NCI-H2029 (cell line): ENCODE data around the gene TMEM62.
"Not testable (repeated sequence)": the region's sequence is repeated elsewhere in the genome, so short reads cannot be mapped to it uniquely, and the experiment has no call there.

Experiments
- DNase-seq: peaks from one replicate; lab custom pipeline; 2025; lab: John Stamatoyannopoulos, UW

The TMEM62 gene

GRCh38 chr15:43183270-43183669 lies 49.9 kb downstream of the TMEM62 start:
- DNase-seq: no peak

- no peak for DNase-seq
Measured at GRCh38 chr15:43184407-43185124, 51.2 kb downstream of the TMEM62 start.

GRCh38 chr15:43185157-43186002 lies 52.0 kb downstream of the TMEM62 start, which contains the start of gene CCNDBP1:
TSS of gene CCNDBP1 (plus strand) at chr15:43185403. CDS start at chr15:43185499, 96 bp downstream.
- DNase-seq: peak; percentile 73

- DNase-seq: no peak
Measured at GRCh38 chr15:43186003-43186353, 52.6 kb downstream of the TMEM62 start.

GRCh38 chr15:43187544-43188155 lies 54.3 kb downstream of the TMEM62 start:
- DNase-seq: no peak

GRCh38 chr15:43189296-43189695 lies 55.9 kb downstream of the TMEM62 start:
- no peak for DNase-seq

- no peak for DNase-seq
Measured at GRCh38 chr15:43190178-43190577, 56.8 kb downstream of the TMEM62 start.

- DNase-seq: no peak
Measured at GRCh38 chr15:43193710-43194109, 60.3 kb downstream of the TMEM62 start.

GRCh38 chr15:43194795-43195194 lies 61.4 kb downstream of the TMEM62 start:
- DNase-seq: no peak

GRCh38 chr15:43196760-43197548 lies 63.6 kb downstream of the TMEM62 start:
- no peak for DNase-seq

- DNase-seq: not testable (repeated sequence)
Measured at GRCh38 chr15:43197773-43198172, 64.4 kb downstream of the TMEM62 start.

GRCh38 chr15:43198556-43198955 lies 65.2 kb downstream of the TMEM62 start:
- not testable (repeated sequence) for DNase-seq

GRCh38 chr15:43198992-43199391 lies 65.6 kb downstream of the TMEM62 start:
- no peak for DNase-seq

- no peak for DNase-seq
Measured at GRCh38 chr15:43199945-43200488, 66.6 kb downstream of the TMEM62 start.

GRCh38 chr15:43204016-43204901 lies 70.9 kb downstream of the TMEM62 start:
- peak; percentile 3 for DNase-seq

GRCh38 chr15:43206054-43206453 lies 72.7 kb downstream of the TMEM62 start:
- DNase-seq: no peak

GRCh38 chr15:43207024-43207423 lies 73.6 kb downstream of the TMEM62 start:
- no peak for DNase-seq

- no peak for DNase-seq
Measured at GRCh38 chr15:43208052-43209002, 74.9 kb downstream of the TMEM62 start.

- no peak for DNase-seq
Measured at GRCh38 chr15:43209059-43209824, 75.9 kb downstream of the TMEM62 start.
